Lower leg skin (tissue), 4 donors: ENCODE results near the gene KPNA6. TPM values are rescaled to one million over a fixed set of nuclear protein-coding genes. Genes with fewer than 3 reads are reported as not detected.
"Not testable (repeated sequence)": the region's sequence is repeated elsewhere in the genome, so short reads cannot be mapped to it uniquely, and the experiment has no call there.

Experiments used
- DNase-seq, 2 donors: peaks; one replicate each; pipeline ENCODE4 v3.0.0-alpha.2; 2019; ENCODE audit warnings: low spot score in 2 of 2
- H3K4me3 ChIP-seq: fragments of 200-600 bp; sonication (generic); 2 replicates; pipeline ENCODE4 v1.5.1; 2017; ENCODE audit warnings: mild to moderate bottlenecking, low read depth; ENCODE audit not compliant: poor library complexity, severe bottlenecking
- POLR2A ChIP-seq, 2 donors: fragments of 450-650 bp; IDR thresholded peaks; one replicate each; pipeline ENCODE4 v1.6.1; 2016 to 2017; ENCODE audit warnings: antibody characterized with exemption in 2 of 2, mild to moderate bottlenecking in 1 of 2, moderate library complexity in 1 of 2
- WGBS, 2 donors: methylation state at CpG; one replicate each; pipeline ENCODE4 v1.1.5; 2018; 5-methylcytosine and 5-hydroxymethylcytosine counted together
- intact Hi-C: fragments of 100-400 bp; cut with DNase I; formaldehyde crosslinking; loops from one replicate; pipeline ENCODE4 v1.15.0; 2023; ENCODE audit warnings: low total_unique reads
- total RNA-seq, 4 donors: library from RNA; depleted of rRNA; stranded (reverse); fragments of >200 nt; gene quantifications; one replicate each; pipeline ENCODE4 v1.1.0, GENCODE V29; 2016
- TF ChIP-seq, protein P1 (sequence below), 3 donors: fragments of 450-650 bp; IDR thresholded peaks; one replicate each; pipeline ENCODE4 v1.5.1; 2016; ENCODE audit warnings: antibody characterized with exemption in 3 of 3, mild to moderate bottlenecking in 3 of 3, moderate library complexity in 2 of 3

Gene KPNA6
- total RNA-seq, 4 donors from 2014 or later = 44.2 to 48.5 (median 44.3) TPM

DNA sequence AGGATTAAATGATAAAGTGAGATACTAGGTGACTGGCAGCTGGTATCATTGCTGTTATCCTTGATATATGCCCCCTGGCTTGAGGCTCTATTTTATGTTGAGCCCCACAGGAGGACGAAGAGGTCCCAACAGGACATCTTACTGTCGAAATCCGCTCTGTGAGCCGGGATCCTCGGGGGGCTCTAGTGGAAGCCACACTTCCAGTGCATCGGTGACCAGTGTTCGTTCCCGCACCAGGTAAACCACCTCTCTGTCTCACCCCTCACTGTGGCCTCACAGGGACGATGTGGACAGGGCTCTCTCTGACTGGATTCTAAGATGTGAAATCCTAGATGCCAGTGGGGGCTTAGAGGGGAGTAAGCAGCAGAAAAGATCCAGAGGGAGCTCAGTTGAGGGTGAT lies 33.0 kb upstream of the KPNA6 start:
- no peak for DNase-seq
- intact Hi-C loops = no loop called here
- WGBS, 2 donors = 97 to 98% methylated on average over 9 of the region's 9 CpGs
- TF ChIP-seq, protein P1, sequence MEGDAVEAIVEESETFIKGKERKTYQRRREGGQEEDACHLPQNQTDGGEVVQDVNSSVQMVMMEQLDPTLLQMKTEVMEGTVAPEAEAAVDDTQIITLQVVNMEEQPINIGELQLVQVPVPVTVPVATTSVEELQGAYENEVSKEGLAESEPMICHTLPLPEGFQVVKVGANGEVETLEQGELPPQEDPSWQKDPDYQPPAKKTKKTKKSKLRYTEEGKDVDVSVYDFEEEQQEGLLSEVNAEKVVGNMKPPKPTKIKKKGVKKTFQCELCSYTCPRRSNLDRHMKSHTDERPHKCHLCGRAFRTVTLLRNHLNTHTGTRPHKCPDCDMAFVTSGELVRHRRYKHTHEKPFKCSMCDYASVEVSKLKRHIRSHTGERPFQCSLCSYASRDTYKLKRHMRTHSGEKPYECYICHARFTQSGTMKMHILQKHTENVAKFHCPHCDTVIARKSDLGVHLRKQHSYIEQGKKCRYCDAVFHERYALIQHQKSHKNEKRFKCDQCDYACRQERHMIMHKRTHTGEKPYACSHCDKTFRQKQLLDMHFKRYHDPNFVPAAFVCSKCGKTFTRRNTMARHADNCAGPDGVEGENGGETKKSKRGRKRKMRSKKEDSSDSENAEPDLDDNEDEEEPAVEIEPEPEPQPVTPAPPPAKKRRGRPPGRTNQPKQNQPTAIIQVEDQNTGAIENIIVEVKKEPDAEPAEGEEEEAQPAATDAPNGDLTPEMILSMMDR (IDR thresholded peaks at IDR 0.05) = no peak
- TF ChIP-seq POLR2A (IDR thresholded peaks at IDR 0.05) = no peak
- H3K4me3 ChIP-seq = no peak overlapping the region

DNA sequence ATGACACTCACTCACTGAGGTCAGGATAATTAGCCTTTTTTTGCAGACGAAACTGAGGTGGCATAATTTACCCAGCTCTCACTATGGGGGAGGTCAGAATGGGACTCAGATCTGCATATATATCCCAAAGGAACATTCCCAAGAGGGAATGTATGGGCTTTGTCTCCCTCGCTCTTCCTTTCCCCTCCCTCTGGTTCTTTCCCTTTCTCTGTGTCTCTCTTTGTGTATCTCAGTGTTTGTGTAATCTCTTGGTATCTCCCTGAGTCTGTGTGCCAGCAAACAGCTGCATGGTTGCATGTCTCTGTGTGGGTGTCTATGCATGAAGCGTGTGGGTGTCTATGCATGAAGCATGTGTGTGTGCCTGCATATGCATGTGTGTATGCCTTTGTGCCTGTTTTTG lies 30.4 kb upstream of the KPNA6 start:
- TF ChIP-seq, protein P1 (IDR thresholded peaks at IDR 0.05) = no peak
- no peak for TF ChIP-seq POLR2A (IDR thresholded peaks at IDR 0.05)
- intact Hi-C loops = no loop called here
- no peak for DNase-seq
- H3K4me3 ChIP-seq = no peak overlapping the region
- WGBS, 2 donors = 83 to 88% methylated on average over 3 of the region's 3 CpGs

DNA sequence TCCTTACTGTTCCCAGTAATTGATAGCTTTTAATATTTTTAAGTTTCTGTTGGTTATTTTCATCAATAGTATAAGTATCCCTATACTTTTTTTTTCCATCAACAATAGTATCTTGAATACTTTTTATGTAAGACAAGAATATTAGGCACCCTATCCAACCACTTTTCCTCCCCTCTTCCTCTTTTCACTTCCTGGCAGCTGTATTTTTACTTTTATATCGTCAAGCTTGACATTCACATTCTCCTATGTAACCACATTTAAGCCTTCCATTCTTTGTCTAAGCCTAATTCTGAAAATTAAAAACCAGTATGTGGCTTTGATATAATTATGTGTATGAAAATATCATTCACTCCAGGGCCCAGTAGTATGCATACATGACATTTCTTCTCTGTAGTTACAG lies 25.8 kb upstream of the KPNA6 start:
- intact Hi-C loops = no loop called here
- no peak overlapping the region for H3K4me3 ChIP-seq
- no peak for TF ChIP-seq POLR2A (IDR thresholded peaks at IDR 0.05)
- TF ChIP-seq, protein P1 (IDR thresholded peaks at IDR 0.05) = no peak
- WGBS, 2 donors = 53 to 67% methylated on average over 1 of the region's 1 CpG
- no peak for DNase-seq

DNA sequence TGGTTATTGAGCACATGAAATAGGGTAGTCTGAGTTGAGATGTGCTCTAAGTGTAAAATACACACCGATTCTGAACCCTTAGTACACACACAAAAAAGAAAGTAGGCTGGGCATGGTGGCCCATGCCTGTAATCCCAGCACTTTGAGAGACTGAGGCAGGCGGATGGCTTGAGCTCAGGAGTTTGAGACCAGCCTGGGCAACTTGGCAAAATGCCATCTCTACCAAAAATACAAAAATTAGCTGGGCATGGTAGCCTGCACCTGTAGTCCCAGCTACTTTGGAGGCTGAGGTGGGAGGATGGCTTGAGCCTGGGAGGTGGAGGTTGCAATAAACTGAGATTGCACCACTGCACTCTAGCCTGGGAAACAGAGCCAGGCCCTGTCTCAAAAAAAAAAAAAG lies 21.5 kb upstream of the KPNA6 start:
- H3K4me3 ChIP-seq, intact Hi-C loops, DNase-seq: not testable (repeated sequence)
- 94 to 97% methylated on average over 2 of the region's 2 CpGs for WGBS, 2 donors

DNA sequence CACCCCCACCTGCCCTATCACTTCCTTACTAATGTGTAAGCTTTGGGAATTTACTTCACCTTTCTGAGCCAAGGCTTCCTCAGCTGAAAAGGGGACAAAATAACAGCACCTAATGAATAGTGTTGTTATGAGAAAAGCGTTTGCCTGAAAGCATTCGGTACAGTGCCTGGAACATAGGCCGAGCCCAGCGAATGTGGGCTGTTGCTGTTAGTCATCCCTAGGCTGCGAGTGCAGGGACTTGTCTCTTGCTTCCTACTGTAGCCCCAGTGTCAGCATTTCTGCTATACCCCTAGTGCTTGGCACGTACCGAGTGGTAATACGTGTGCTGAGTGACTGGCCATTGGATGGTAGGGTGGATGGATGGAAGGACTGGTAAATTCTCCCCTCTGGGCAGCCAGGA lies 16.7 kb upstream of the KPNA6 start:
- DNase-seq = no peak
- WGBS, 2 donors = 96 to 97% methylated on average over 8 of the region's 8 CpGs
- no peak overlapping the region for H3K4me3 ChIP-seq
- TF ChIP-seq, protein P1 (IDR thresholded peaks at IDR 0.05) = no peak
- TF ChIP-seq POLR2A (IDR thresholded peaks at IDR 0.05) = no peak
- intact Hi-C loops = no loop called here

DNA sequence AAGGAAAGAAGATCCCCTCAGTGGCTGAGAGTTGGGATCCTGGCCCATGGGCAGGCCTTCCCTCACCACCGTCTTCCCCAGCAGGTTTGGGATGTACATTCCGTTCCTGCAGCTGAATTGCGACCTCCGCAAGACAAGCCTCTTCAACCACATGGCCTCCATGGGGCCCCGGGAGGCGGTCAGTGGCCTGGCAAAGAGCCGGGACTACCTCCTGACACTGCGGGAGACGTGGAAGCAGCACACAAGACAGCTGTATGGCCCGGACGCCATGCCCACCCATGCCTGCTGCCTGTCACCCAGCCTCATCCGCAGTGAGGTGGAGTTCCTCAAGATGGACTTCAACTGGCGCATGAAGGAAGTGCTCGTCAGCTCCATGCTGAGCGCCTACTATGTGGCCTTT lies 16.3 kb upstream of the KPNA6 start:
- no peak for TF ChIP-seq POLR2A (IDR thresholded peaks at IDR 0.05)
- TF ChIP-seq, protein P1 (IDR thresholded peaks at IDR 0.05) = no peak
- DNase-seq = no peak
- 91 to 94% methylated on average over 10 to 15 of the region's 15 CpGs for WGBS, 2 donors
- intact Hi-C loops = no loop called here
- no peak overlapping the region for H3K4me3 ChIP-seq
